Measurements from ENCODE around the gene VTCN1. TPM values are rescaled to one million over a fixed set of nuclear protein-coding genes. Genes with fewer than 3 reads are reported as not detected.

Gene VTCN1
- total RNA-seq, 1 donor: not detected

DNA sequence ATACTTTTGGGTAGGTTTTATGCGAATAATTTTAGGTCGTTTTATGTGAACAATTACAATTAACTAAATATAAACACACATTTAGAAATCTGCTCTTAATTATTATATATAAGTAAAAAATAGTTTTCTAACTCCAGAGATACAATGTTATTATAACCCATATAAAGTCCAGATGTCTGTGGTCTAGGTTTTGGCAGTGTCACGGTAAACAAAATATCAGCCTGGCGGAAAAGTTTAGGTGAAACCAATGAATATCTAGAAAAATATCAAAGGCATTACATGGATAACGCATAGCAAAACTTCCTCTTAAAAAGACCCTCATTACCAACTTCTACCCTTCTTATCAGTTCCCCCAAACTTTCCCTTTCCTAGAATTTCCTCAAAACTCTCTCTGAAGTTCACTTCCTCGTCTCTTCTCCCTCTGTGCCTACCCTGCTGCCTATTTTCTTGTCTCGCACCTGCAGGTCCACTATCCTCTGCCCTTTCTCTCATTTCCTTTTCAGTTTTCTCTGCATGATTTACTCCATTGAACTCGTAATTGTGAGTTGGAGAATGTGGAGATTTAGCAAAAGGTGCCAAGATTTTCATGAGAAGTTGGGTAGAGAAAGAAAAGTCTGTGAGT lies 21.8 kb downstream of the VTCN1 start:
- no peaks in the 10 kb centered on the region for H3K9me3 ChIP-seq (ENCODE audit: low read depth, low read length)
- no peak overlapping the region for H3K4me3 ChIP-seq (ENCODE audit: insufficient read depth, low read length)
- H4K20me1 ChIP-seq (ENCODE audit: insufficient read depth, low read length): no peaks in the 10 kb centered on the region
- no peak for TF ChIP-seq CTCF (IDR thresholded peaks at IDR 0.05; ENCODE audit: extremely low read depth, low read depth, low read length)
- no peaks in the 10 kb centered on the region for H3K4me1 ChIP-seq (ENCODE audit: insufficient read depth, low read length)
- DNase-seq (ENCODE audit: insufficient read length, low spot score, missing footprints): no peak
- H3K27me3 ChIP-seq (ENCODE audit: insufficient read depth, low read length): peaks cover 6% of the 10 kb centered on the region
- H3K36me3 ChIP-seq (ENCODE audit: insufficient read depth, low read length): no peaks in the 10 kb centered on the region
- no peak overlapping the region for H3K27ac ChIP-seq (ENCODE audit: low read depth, low read length)
- no peak overlapping the region for H2AFZ ChIP-seq (ENCODE audit: low read length)
- no peaks in the 10 kb centered on the region for H3K79me2 ChIP-seq (ENCODE audit: insufficient read depth, low read length)
- no peak overlapping the region for H3K4me2 ChIP-seq (ENCODE audit: insufficient read depth, low read length)

DNA sequence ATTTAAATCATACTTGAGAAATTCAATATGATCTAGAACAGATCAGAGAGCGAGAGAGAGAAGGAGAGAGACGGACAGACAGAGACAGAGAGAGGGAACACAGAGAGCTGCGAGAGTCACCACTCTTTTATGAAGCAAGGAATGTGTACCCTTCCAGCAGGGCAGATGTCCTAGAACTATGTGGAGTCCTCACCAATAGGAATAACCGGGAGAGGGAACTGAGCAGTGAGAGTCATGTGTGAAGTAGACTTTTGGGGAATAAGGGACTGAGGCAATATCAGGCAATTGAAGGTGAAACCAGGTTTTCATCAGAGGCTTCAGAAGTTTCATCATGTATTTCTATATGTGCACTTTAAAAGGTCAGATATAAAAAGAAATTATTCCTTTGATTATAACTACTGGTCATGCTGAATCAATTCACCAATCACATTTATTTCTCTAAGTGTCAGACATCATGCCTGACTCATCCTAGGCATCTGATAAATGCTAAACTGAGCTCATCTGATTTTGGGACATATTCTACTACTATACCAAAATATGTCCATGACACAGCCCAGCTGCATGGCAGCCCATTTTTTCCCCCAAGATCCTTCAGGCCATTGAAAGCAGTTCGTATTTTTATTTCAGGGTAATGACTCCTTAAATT lies 22.4 kb downstream of the VTCN1 start:
- H4K20me1 ChIP-seq (ENCODE audit: insufficient read depth, low read length): no peaks in the 10 kb centered on the region
- TF ChIP-seq CTCF (IDR thresholded peaks at IDR 0.05; ENCODE audit: extremely low read depth, low read depth, low read length): no peak
- H3K79me2 ChIP-seq (ENCODE audit: insufficient read depth, low read length): no peaks in the 10 kb centered on the region
- H3K4me1 ChIP-seq (ENCODE audit: insufficient read depth, low read length): no peaks in the 10 kb centered on the region
- no peak overlapping the region for H3K27ac ChIP-seq (ENCODE audit: low read depth, low read length)
- no peak overlapping the region for H3K4me3 ChIP-seq (ENCODE audit: insufficient read depth, low read length)
- peaks cover 6% of the 10 kb centered on the region for H3K27me3 ChIP-seq (ENCODE audit: insufficient read depth, low read length)
- DNase-seq (ENCODE audit: insufficient read length, low spot score, missing footprints): no peak
- no peak overlapping the region for H2AFZ ChIP-seq (ENCODE audit: low read length)
- H3K9me3 ChIP-seq (ENCODE audit: low read depth, low read length): no peaks in the 10 kb centered on the region
- no peak overlapping the region for H3K4me2 ChIP-seq (ENCODE audit: insufficient read depth, low read length)
- no peaks in the 10 kb centered on the region for H3K36me3 ChIP-seq (ENCODE audit: insufficient read depth, low read length)

DNA sequence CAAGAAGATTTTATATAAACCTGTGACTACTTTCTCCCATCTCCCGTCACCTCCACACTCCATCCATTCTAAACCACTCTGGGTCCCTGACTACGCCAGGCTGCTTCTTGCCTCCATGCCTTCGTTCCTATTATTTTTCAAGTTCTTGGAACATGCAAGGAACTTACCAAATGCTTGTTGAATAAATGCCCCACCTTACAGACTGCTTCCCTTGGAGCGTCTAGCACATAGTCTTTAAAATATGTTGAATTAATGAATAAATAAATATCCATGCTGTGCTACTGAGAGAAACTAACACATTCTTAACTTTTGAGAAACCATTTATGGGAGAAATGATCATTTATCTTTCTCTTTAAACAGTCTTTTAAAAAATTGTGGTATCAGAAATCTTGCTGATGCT lies 27.6 kb downstream of the VTCN1 start:
- no peaks in the 10 kb centered on the region for H3K9me3 ChIP-seq (ENCODE audit: low read depth, low read length)
- no peak overlapping the region for H2AFZ ChIP-seq (ENCODE audit: low read length)
- no peak overlapping the region for H3K4me2 ChIP-seq (ENCODE audit: insufficient read depth, low read length)
- no peaks in the 10 kb centered on the region for H3K79me2 ChIP-seq (ENCODE audit: insufficient read depth, low read length)
- no peak for DNase-seq (ENCODE audit: insufficient read length, low spot score, missing footprints)
- TF ChIP-seq CTCF (IDR thresholded peaks at IDR 0.05; ENCODE audit: extremely low read depth, low read depth, low read length): no peak
- no peaks in the 10 kb centered on the region for H3K27me3 ChIP-seq (ENCODE audit: insufficient read depth, low read length)
- no peak overlapping the region for H3K4me3 ChIP-seq (ENCODE audit: insufficient read depth, low read length)
- no peaks in the 10 kb centered on the region for H4K20me1 ChIP-seq (ENCODE audit: insufficient read depth, low read length)
- H3K36me3 ChIP-seq (ENCODE audit: insufficient read depth, low read length): no peaks in the 10 kb centered on the region
- H3K27ac ChIP-seq (ENCODE audit: low read depth, low read length): no peak overlapping the region
- no peaks in the 10 kb centered on the region for H3K4me1 ChIP-seq (ENCODE audit: insufficient read depth, low read length)

- Histone ChIP-seq H3K27me3 (ENCODE audit: insufficient read depth, low read length) (no peaks in the 10 kb centered on the region), H3K4me2 (ENCODE audit: insufficient read depth, low read length) (no peak overlapping the region), H3K79me2 (ENCODE audit: insufficient read depth, low read length) (no peaks in the 10 kb centered on the region), H3K9me3 (ENCODE audit: low read depth, low read length) (no peaks in the 10 kb centered on the region), H3K27ac (ENCODE audit: low read depth, low read length) (no peak overlapping the region), H3K4me1 (ENCODE audit: insufficient read depth, low read length) (no peaks in the 10 kb centered on the region), H3K4me3 (ENCODE audit: insufficient read depth, low read length) (no peak overlapping the region), H4K20me1 (ENCODE audit: insufficient read depth, low read length) (no peaks in the 10 kb centered on the region), H3K36me3 (ENCODE audit: insufficient read depth, low read length) (no peaks in the 10 kb centered on the region), H2AFZ (ENCODE audit: low read length) (no peak overlapping the region)
- no peak for TF ChIP-seq CTCF (IDR thresholded peaks at IDR 0.05; ENCODE audit: extremely low read depth, low read depth, low read length)
- no peak for DNase-seq (ENCODE audit: insufficient read length, low spot score, missing footprints)
Measured at GRCh38 chr1:117182319-117182718, 28.4 kb downstream of the VTCN1 start.

Measured in osteoblast (primary cell).